HG03159 (cell line): Measurements from ENCODE around the gene TP53I13.
A peak's percentile ranks its signal among the peaks of the same experiment; 100 is the strongest.

Experiments
- ATAC-seq: cut with Tn5 transposase; IDR thresholded peaks from one replicate; pipeline ENCODE4 v1.9.1; 2021; ENCODE audit warnings: mild to moderate bottlenecking, moderate library complexity; ENCODE audit not compliant: unreplicated experiment

The TP53I13 gene

DNA sequence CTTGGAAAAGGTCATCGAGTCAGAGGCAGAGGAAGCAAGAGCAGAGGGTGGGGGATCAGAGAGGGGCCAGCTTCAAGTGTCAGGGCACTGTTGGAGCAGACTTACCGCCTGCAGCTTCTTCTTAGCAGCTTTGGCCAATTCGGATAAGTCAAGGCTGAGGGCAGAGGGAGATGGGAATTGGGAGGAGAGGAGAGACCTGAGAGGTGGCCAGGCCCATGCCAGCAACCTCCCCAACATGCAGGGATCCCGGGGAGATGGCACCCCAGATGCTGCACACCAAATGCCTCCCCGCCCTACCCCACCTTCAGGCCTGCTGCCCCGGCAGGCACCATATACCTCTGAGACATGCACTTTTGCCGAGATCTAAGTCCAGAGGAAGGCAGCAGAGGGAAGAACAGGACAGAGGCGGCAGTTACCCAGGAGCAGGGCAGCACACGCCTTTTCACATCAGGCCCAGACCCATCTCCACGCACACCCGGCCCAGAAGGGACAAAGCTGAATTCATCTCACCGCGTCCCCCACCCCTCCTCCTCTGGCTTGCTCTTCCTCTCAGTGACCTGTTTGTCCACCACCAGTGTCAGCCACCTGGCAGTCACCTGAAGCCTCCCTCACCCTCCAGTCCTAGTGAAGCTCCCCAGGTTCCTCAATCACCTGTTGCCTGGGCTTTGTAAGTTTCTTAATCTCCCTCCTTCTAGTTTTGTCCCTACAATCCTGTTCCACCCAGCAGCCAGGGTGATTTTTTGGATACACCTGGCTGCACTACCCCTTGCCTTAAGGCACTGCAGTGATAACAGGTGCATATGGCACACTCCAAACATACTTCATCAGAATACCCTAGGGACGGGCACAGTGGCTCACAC is 10.4 kb downstream of the TP53I13 start:
- no peak for ATAC-seq

GRCh38 chr17:29579866-29580771 is 11.6 kb downstream of the TP53I13 start:
- no peak for ATAC-seq

DNA sequence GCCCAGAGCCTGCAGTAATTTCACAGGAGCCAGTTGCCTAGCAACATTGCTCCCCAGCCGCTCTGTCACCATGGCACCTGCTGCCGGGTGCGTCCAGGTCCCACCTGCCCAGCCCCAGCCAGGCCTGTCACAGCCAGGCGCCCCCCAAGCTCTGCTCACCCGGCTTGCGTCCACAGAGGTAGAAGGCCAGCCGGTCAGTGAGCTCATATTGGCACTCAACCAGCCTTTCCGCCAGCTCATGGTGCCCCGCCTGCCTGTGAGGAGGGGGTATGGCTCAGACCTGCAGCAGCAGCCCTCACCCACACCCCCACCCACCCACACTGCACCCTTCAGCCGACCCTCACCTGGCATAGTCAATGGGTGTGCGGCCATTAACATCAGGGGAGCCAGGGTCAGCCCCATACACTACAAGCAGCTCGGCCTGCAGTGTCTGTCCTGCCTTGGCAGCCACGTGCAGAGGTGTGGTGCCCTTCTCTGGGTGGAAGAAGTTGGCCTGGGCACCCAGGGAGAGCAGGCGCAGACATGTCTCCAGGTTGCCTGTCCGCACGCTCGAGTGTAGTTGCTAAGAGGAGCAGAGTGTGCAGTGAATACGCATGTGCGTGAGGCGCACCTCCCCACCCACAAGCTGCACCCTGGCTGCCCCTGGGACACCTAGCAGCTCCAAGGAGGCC is 13.2 kb downstream of the TP53I13 start:
- no peak for ATAC-seq

GRCh38 chr17:29582254-29582765 is 13.8 kb downstream of the TP53I13 start:
- no peak for ATAC-seq

DNA sequence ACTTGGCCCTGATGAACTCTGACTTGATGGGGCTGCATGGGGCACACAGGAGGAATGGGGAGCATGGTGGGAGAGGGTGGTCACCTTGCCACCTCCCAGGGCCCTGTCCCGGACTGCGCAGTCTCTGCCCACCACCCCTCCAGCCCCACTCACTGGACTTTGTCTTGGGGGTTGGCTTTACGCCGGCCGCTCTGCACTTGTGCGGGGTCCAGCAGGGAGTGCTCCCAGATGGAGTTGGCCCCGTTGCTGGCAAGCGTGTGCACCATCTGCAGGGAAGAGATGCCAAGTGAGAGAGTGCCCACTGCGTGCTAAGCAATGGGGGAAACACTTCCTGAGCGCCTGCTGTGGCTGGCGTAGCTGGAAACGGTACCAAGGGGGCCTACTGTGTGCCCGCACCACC is 14.3 kb downstream of the TP53I13 start:
- ATAC-seq, result no peak

- no peak for ATAC-seq
These were observed 15.1 kb downstream of the TP53I13 start for GRCh38 chr17:29583324-29584248.

DNA sequence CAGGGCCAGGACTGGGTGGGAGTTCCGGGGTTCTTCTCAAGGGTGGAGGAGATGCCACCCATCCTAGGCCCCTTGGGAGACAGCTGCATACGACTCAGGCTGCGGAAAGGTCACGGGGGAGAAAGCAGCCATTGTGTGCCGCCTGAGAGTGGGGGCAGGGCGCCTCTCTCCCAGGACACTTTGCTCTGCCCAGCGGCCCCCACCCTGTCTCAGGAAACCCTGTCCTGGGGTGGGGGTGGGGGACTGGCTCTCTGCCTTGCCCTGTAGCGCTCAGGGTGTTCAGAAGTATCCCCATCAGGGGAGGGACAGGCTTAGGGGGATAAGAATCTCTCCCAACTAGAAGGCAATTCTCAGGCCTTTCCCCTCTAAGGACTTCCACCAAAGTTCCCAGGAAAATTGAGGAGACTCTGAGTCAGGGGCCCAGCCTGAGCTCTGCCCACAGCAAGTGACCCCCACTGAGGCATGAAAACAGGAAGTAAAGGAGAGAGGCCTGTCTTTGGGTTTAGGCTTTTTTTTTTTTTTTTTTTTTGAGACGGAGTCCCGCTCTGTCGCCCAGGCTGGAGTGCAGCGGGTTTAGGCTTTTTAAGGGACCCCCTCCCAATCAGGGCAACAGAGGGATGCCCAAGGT is 16.1 kb downstream of the TP53I13 start:
- no peak for ATAC-seq

- no peak for ATAC-seq
These were observed 16.7 kb downstream of the TP53I13 start for GRCh38 chr17:29585080-29585751.

GRCh38 chr17:29586676-29587469 is 18.4 kb downstream of the TP53I13 start:
- no peak for ATAC-seq

- ATAC-seq, result no peak
These were observed 19.1 kb downstream of the TP53I13 start for GRCh38 chr17:29587591-29587990.

GRCh38 chr17:29588017-29588561 is 19.6 kb downstream of the TP53I13 start:
- ATAC-seq, result no peak

- ATAC-seq, result peak; percentile 17
These were observed 20.3 kb downstream of the TP53I13 start for GRCh38 chr17:29588562-29589411.

- ATAC-seq, result peak; percentile 59
These were observed 21.3 kb downstream of the TP53I13 start, which contains the start of gene GIT1 for GRCh38 chr17:29589524-29590410. Gene GIT1 (minus strand): TSS chr17:29589648. CDS start chr17:29589378, 270 bp downstream.

- ATAC-seq, result no peak
These were observed 22.1 kb downstream of the TP53I13 start for GRCh38 chr17:29590411-29591145.

DNA sequence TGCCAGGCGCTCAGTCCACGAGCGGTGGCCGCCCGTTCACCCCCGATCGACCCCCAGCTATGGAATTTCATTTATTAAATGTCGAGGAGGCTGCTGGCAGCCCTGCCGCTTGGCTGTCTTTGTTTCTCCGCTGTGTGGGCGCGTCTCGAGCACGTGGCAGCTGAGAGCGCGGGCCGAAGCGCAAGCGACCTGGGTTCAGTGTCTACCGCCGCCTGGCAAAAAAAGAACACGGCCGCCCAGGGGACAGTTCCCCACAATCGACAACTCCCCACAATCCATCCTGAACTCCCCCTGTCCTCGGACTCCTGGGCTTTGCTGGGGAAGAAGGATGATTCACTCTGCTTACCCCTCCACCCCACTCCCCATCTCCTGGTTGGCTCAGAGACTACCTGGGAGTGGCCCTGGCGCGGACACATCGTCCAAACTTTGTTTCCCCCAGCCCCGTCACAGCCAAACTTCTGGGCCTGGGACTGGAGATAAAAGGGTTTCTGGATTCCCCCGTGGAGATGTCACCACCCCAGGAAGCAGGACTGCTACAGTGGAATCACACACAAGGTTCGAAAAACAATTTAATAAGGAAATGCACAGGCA is 22.7 kb downstream of the TP53I13 start:
- ATAC-seq, result no peak
